Testis (tissue), 5 donors: ENCODE measurements around the gene SLC1A6. TPM values are rescaled to one million over a fixed set of nuclear protein-coding genes. Genes with fewer than 3 reads are reported as not detected.
A peak's percentile ranks its signal among the peaks of the same experiment; 100 is the strongest.

Source experiments
- DNase-seq: peaks from one replicate; pipeline ENCODE4 v3.0.0-alpha.2; 2019
- H3K27ac ChIP-seq, 2 donors: fragments of 200-600 bp; sonication (generic); one replicate each; pipeline ENCODE4 v1.5.1; 2019
- H3K27me3 ChIP-seq: fragments of 200-600 bp; sonication (generic); one replicate; pipeline ENCODE4 v1.5.1; 2019
- H3K36me3 ChIP-seq: fragments of 200-600 bp; sonication (generic); one replicate; pipeline ENCODE4 v1.5.1; 2017; ENCODE audit warnings: low read depth; ENCODE audit errors: missing control alignments
- H3K4me1 ChIP-seq: fragments of 200-600 bp; sonication (generic); one replicate; pipeline ENCODE4 v1.5.1; 2019
- H3K4me3 ChIP-seq, 2 donors: fragments of 200-600 bp; sonication (generic); one replicate each; pipeline ENCODE4 v1.5.1; 2017 to 2019
- H3K9me3 ChIP-seq: fragments of 200-600 bp; sonication (generic); one replicate; pipeline ENCODE4 v1.5.1; 2017
- POLR2A ChIP-seq: fragments of 450-650 bp; IDR thresholded peaks from one replicate; pipeline ENCODE4 v1.6.1; 2017; ENCODE audit warnings: antibody characterized with exemption, mild to moderate bottlenecking, moderate library complexity
- WGBS, 2 donors: methylation state at CpG; one replicate each; pipeline ENCODE4 v1.1.5; 2018; 5-methylcytosine and 5-hydroxymethylcytosine counted together
- intact Hi-C: fragments of 100-400 bp; cut with DNase I; formaldehyde crosslinking; loops from one replicate; pipeline ENCODE4 v1.15.1; 2023; ENCODE audit warnings: low total_unique reads
- long read RNA-seq, 2 donors: transcript quantifications; one replicate each; lab custom pipeline, GENCODE V29; 2026
- polyA plus RNA-seq: library from polyadenylated mRNA; stranded (reverse); fragments of 350-450 nt; fragmentation: Illumina TruSeq; extraction: RNeasy Lipid Tissue Mini Kit (QIAGEN cat#74804); gene quantifications from one replicate; pipeline ENCODE4 v1.2.3, GENCODE V29; 2014; ENCODE audit warnings: low read depth, low replicate concordance; ENCODE audit not compliant: insufficient read depth
- total RNA-seq, 2 donors: library from RNA; depleted of rRNA; stranded (reverse); fragments of >200 nt; gene quantifications; one replicate each; pipeline ENCODE4 v1.2.3, GENCODE V29; 2016
- TF ChIP-seq, protein P1 (sequence below), 3 experiments: fragments of 450-650 bp in 2 of 3; fragments of 200-600 bp in 1 of 3; sonication (generic) in 1 of 3; IDR thresholded peaks; one replicate each; pipeline ENCODE4 v1.5.1; 2016 to 2019; ENCODE audit warnings: antibody characterized with exemption in 3 of 3, mild to moderate bottlenecking in 2 of 3, moderate library complexity in 1 of 3

SLC1A6 gene
- total RNA-seq = 100 to 1,000 TPM; 335 to 336 TPM
- 78.6 TPM for polyA plus RNA-seq
- long read RNA-seq, donor 1, partial matches to known transcripts = 0 of 2 reads
- long read RNA-seq, donor 1, other reads (novel, unspliced or antisense) = 0 of 2 reads
- long read RNA-seq, donor 2, transcript SLC1A6-203 (6 exons, 2,420 nt) = major isoform, 5 of 6 reads
- long read RNA-seq, donor 2, partial matches to known transcripts = 0 of 6 reads
- long read RNA-seq, donor 2, other reads (novel, unspliced or antisense) = 0 of 6 reads

DNA sequence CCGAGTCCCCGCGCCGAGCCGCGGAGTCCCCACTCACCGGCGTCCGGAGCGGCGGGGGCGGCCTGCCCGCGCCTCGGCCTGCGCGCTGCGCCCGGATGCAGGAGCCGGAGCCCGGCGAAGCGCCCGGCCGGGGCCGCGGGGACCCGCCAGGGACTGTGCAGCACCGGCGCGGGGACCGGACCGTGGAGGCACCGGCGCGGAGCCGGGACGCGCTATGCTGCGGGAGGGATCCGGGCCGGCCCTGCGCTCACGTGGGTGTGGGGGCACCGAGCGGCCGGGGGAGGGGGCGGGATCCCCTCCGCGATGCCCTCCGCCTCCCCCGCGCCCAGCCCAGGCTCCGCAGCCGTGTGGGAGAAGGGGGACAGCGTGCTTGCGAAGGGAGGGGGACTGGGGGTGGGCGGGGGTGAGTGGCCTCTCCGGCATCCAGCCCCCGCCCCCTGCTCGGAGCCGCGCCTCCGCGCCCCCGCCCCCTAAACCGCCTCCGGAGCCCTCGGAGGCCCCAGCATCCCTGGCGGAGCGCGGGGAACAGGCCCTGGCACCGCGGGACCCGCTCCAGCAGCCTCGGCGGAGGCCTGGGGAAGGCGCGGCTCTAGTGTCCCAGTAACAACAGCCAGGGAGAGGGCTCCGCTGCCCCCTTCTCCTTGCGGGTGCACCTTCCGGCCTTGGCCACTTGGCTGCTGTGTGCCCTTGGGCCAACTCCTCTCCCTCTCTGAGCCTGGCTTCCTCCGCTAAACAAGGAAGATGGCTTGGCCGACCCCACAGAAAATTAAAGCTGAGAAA, at the start of gene SLC1A6:
TSS of gene SLC1A6 (minus strand) at position 389 of the 780 bp plus-strand sequence. CDS start 6,954 bp downstream, outside the sequence.
- WGBS, 2 donors = 0% methylated on average over 2 to 42 of the region's 84 CpGs
- no peak for TF ChIP-seq POLR2A
- TF ChIP-seq, protein P1, sequence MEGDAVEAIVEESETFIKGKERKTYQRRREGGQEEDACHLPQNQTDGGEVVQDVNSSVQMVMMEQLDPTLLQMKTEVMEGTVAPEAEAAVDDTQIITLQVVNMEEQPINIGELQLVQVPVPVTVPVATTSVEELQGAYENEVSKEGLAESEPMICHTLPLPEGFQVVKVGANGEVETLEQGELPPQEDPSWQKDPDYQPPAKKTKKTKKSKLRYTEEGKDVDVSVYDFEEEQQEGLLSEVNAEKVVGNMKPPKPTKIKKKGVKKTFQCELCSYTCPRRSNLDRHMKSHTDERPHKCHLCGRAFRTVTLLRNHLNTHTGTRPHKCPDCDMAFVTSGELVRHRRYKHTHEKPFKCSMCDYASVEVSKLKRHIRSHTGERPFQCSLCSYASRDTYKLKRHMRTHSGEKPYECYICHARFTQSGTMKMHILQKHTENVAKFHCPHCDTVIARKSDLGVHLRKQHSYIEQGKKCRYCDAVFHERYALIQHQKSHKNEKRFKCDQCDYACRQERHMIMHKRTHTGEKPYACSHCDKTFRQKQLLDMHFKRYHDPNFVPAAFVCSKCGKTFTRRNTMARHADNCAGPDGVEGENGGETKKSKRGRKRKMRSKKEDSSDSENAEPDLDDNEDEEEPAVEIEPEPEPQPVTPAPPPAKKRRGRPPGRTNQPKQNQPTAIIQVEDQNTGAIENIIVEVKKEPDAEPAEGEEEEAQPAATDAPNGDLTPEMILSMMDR (IDR thresholded peaks at IDR 0.05) = no peak
- intact Hi-C loops = no loop called here
- DNase-seq = peak; percentile 43
- peak within 1 kb of the TSS; percentile 49 to 63 for H3K4me3 ChIP-seq
- peak within 1 kb of the TSS in 1 of 2 donors; percentile 11 for H3K27ac ChIP-seq
- no peaks in the 10 kb centered on the region for H3K27me3 ChIP-seq
- H3K4me1 ChIP-seq = no peaks in the 10 kb centered on the region
- no peaks in the 10 kb centered on the region for H3K9me3 ChIP-seq
- no peaks in the 10 kb centered on the region for H3K36me3 ChIP-seq

DNA sequence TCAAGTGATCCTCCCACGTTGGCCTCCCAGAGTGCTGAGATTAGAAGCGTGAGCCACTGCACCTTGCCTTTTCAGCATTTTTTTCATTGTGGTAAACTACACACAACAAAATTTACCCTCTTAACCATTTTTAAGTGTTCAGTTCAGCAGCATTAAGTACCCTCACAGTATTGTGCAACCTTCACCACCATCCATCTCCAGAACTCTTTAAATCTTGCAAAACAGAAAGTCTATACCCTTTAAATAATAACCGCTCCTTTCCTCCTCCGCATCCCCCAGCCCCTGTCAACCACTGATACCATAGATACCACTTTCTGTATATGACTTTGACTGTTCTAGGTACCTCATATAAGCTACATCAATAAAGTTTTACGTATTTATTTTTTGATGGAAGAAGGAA, 48.8 kb upstream of the SLC1A6 start:
- Histone ChIP-seq H3K36me3 (no peaks in the 10 kb centered on the region), H3K27ac (no peak overlapping the region), H3K27me3 (no peaks in the 10 kb centered on the region), H3K9me3 (no peaks in the 10 kb centered on the region), H3K4me1 (no peaks in the 10 kb centered on the region), H3K4me3 (no peak overlapping the region)
- DNase-seq = no peak
- intact Hi-C loops = no loop called here
- whole genome bisulfite sequencing, 2 donors = 73 to 90% methylated on average over 4 to 5 of the region's 5 CpGs
- TF ChIP-seq, protein P1 (IDR thresholded peaks at IDR 0.05) = no peak
- no peak for TF ChIP-seq POLR2A

DNA sequence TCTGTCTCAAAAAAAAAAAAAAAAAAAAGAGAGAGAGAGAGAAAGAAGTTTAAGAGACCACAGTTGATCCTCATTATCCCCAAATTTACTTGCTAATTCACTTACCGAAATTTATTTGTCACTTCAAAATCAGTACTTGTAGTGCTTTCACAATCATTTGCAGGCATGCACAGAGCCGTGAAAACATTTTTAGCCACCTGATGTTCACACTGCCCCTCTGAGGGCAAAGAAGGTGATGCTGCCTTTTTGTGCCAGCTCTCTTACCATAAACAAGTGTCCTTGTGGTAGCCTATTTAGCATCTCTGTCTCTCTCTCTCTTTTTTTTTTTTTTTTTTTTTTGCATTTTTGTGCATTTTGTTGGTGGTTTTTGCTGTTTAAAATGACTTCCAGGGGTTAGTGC, 45.6 kb upstream of the SLC1A6 start:
- WGBS, 2 donors = 28 to 32% methylated on average over 2 of the region's 2 CpGs

DNA sequence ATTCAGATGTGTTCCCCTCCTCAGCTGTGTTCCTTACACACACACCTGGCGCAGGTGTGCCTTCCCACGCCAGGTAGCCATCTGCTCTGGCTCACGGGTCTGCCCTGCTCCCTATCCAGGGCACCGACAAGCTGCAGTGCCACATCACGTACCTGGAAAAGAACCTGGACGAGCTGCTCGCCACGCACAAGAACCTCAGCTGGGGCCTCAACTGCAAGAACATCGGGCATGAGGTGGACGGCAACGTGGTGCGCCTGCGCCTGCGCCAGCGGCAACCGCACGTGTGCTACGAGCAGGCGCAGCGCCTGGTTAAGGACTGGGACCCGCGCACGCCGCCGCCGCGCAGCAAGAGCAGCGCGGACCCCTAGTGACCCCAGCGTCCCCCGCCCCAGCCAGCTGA, 43.1 kb upstream of the SLC1A6 start:
- intact Hi-C loops = no loop called here
- Histone ChIP-seq H3K27me3 (no peaks in the 10 kb centered on the region), H3K4me3 (no peak overlapping the region), H3K36me3 (no peaks in the 10 kb centered on the region), H3K4me1 (no peaks in the 10 kb centered on the region), H3K9me3 (no peaks in the 10 kb centered on the region), H3K27ac (no peak overlapping the region)
- 15 to 23% methylated on average over 21 to 24 of the region's 31 CpGs for WGBS, 2 donors
- TF ChIP-seq, protein P1 (IDR thresholded peaks at IDR 0.05) = no peak
- no peak for TF ChIP-seq POLR2A
- DNase-seq = no peak

More for the DNA sequence above, 45.6 kb upstream of the SLC1A6 start:
- no peaks in the 10 kb centered on the region for H3K9me3 ChIP-seq
- no peak for TF ChIP-seq POLR2A
- TF ChIP-seq, protein P1 (IDR thresholded peaks at IDR 0.05) = peak in 1 of 3 experiments; percentile 21
- H3K27ac ChIP-seq = no peak overlapping the region
- no peaks in the 10 kb centered on the region for H3K4me1 ChIP-seq
- no peaks in the 10 kb centered on the region for H3K36me3 ChIP-seq
- intact Hi-C loops = no loop called here
- no peaks in the 10 kb centered on the region for H3K27me3 ChIP-seq
- H3K4me3 ChIP-seq = no peak overlapping the region
- DNase-seq = peak; percentile 47
